ENCODE data around the gene MT1A.
"Not testable (repeated sequence)": the region's sequence is repeated elsewhere in the genome, so short reads cannot be mapped to it uniquely, and the experiment has no call there.

MT1A gene

DNA sequence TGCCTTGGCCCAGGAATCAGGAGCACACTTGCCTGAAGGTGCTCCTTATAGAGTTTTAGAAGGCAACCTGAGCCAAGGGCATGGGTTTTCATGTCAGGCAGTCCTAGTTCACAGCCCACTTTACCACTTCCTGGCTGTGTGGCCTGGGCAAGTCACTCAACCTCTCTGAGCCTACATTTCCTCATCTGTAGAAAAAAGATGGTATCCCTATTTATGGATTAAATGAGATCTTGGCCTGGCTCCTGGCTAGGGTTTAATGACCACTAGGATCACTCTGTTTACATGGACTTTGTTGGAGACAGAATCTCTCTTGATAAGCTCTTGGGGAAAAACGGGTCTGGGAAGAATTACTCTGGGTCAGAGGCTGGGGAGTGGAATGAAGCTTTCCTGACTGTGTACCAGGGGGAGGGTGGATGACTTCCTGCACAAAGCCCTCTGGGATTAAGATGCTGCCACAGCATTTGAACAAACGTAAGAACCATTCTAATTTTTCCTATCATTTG, 27.8 kb upstream of the MT1A start:
- no peak for DNase-seq (ENCODE audit: low read depth)

- DNase-seq (ENCODE audit: low read depth) = no peak
Observed at GRCh38 chr16:56611281-56611833, 27.1 kb upstream of the MT1A start.

DNA sequence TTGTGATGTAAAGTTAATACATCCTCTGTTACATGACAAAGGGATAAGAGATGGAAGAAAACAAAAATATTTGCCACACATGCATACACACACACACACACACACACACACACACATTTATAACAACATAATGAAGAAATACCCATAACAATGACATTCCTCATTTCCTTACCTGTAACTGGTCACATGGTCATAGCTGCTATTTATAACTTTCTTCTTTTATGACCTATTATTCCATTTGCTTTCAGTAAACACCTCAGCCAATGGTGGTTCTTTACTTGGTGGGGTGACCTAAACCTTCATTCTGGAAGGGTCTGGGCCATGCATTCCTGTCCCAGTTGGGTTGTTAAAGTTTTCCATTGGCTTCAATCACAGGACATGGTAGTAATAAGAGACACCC, 24.8 kb upstream of the MT1A start:
- DNase-seq (ENCODE audit: low read depth) = no peak

GRCh38 chr16:56614549-56614991, 23.9 kb upstream of the MT1A start:
- no peak for DNase-seq (ENCODE audit: low read depth)

DNA sequence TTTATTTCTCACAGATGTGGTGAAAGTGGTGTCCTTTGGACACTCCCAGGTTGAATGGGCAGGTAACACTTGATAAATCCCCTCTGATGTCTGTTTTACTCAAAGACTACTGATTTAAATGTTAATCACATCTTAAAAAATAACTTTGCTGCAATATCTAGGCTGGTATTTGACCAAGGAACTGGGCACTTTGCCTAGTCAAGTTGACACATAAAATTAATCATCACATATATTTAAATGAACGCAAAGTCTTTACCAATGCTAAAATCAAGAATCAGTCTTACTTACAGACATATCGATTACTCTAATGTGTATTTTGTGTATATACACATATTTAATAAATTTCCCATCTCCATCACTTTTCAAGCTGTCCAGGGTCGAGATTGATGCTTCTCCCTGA, 23.1 kb upstream of the MT1A start:
- DNase-seq (ENCODE audit: low read depth) = no peak

DNA sequence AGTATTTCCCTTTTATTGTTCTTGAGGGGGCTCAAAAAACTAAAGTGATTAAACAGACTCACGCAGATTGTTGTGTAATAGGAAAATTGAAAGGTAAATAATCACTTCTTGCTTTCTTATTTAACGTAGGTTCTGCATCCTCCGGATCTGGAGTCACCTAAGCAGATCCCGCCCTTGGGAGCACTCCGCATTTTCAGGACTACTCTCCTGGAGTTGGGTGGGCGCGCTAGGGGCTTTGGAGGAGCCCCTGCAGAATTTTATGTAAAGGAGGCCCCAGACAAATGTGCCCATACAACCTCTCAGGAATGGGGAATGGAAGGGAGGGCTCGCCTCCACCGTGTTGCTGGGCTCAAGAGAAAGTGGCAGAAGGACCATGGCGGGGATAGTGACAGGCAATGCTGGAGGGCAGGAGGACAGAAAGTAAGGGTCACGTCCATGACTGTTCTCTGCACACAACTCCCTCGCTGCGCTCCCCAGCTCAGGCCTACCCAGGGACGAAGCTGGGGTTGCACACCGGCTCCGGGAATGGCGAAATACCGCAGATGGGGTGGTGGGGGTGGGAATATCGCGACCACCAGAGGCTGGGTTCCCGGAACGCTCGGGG, 21.8 kb upstream of the MT1A start:
- DNase-seq (ENCODE audit: low read depth) = no peak

DNA sequence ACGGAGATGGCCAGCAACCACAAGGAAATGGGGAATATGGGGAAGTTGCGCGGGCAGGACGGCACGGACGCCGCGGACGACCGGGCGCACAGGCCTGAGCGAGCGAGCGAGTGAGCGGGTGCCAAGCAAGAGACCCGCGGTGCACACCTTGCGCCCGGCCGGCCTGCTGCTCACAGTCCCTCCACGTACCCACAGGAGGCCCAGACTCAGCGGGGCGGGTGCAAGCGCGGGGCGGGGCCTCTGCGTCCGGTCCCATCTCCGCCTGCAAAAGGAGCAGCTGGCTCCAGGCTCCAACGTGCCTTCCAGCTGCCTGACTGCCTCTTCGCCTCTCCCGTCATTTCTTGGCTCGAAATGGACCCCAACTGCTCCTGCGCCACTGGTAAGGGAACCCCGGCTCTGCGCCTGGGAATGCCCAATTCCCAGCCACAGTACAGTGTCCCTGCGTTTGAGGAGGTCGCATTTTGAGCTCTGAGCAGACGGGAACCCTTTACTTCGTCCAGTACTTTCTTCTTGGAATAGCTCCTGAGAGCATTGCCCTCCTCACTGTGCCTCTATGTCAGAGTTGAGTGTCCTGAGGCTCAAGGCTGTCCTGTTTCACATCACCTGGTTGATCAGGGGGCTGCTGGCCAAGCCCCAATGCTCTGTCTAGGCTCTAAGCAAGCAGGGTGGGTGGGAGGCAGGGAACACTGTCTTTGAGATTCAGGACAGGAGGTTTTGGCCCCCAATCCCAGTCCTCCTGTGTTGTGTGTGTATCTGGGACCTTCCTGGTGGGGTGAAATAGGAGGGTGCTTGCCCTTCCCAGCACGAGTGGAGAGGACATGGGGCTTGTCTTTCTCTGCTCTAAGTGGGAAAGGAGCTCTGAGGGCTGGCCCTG, 21.0 kb upstream of the MT1A start:
- DNase-seq (ENCODE audit: low read depth) = no peak

DNA sequence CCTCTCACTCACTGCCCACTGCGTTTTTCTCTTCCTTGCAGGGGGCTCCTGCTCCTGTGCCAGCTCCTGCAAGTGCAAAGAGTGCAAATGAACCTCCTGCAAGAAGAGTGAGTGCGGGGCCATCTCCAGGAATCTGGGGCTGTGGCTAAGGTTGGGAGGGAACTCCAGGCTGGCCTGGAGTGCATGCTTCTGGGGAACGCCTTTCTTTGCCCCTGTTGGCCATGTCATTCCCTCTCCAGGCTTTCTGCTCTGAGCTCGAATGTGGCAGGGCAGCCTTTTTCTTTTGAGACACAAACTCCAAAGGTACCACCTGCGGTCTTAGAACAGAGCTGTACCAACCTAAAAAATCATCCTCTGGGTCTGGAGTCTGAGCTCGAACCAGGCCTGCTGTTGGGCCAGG, 20.3 kb upstream of the MT1A start:
- DNase-seq (ENCODE audit: low read depth) = no peak

- DNase-seq (ENCODE audit: low read depth) = no peak
Observed at GRCh38 chr16:56620339-56620897, 18.0 kb upstream of the MT1A start.

DNA sequence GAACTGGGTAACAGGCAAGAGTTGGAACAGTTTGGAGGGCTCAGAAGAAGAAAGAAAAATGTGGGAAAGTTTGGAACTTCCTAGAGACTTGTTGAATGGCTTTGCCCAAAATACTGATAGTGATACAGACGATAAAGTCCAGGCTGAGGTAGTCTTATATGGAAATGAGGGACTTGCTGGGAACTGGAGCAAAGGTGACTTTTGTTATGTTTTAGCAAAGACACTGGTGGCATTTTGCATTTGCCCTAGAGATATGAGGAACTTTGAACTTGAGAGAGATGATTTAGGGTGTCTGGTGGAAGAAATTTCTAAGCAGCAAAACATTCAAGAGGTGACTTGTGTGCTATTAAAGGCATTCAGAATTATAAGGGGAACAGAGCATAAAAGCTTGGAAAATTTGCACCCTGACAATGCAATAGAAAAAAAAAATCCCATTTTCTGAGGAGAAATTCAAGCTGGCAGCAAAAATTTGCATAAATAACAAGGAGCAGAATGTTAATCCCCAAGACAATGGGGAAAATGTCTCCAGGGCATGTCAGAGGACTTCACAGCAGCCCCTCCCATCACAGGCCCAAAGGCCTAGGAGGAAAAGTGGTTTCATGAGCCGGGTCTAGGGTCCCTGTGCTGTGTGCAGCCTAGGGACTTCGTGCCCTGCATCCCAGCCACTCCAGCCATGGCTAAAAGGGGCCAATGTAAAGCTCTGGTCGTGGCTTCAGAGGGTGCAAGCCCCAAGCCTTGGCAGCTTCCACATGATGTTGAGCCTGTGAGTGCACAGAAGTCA, 16.6 kb upstream of the MT1A start:
- DNase-seq (ENCODE audit: low read depth) = not testable (repeated sequence)

GRCh38 chr16:56623184-56623583, 15.3 kb upstream of the MT1A start:
- not testable (repeated sequence) for DNase-seq (ENCODE audit: low read depth)

GRCh38 chr16:56623637-56624036, 14.8 kb upstream of the MT1A start:
- no peak for DNase-seq (ENCODE audit: low read depth)

GRCh38 chr16:56625140-56625942, 13.1 kb upstream of the MT1A start, which contains the start of gene MT1E:
MT1E (plus strand) TSS chr16:56625781; CDS start chr16:56625852, 71 bp downstream.
- no peak for DNase-seq (ENCODE audit: low read depth)

GRCh38 chr16:56625943-56626654, 12.4 kb upstream of the MT1A start:
- DNase-seq (ENCODE audit: low read depth) = no peak

- DNase-seq (ENCODE audit: low read depth) = no peak
Observed at GRCh38 chr16:56626685-56627084, 11.8 kb upstream of the MT1A start.

GRCh38 chr16:56628486-56629350, 9.7 kb upstream of the MT1A start:
- no peak for DNase-seq (ENCODE audit: low read depth)

- no peak for DNase-seq (ENCODE audit: low read depth)
Observed at GRCh38 chr16:56629531-56629930, 8.9 kb upstream of the MT1A start.

- DNase-seq (ENCODE audit: low read depth) = no peak
Observed at GRCh38 chr16:56630134-56630533, 8.3 kb upstream of the MT1A start.

GRCh38 chr16:56631197-56631596, 7.3 kb upstream of the MT1A start:
- DNase-seq (ENCODE audit: low read depth) = no peak

DNA sequence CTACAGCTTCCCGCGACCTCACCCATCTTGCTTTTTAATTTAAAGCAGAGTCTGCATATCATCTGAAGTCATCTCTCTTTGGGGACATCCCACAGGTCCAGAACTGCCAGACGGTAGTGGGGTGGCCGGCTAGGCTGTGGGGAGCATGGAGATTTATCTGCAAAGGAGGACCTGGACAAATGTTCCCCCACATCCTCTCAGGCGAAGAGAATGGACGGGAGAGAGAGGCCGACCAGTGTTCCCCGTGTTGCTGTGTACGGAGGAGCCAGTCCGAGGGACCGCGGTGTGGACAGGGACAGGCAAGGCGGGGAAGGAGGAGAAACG, 6.7 kb upstream of the MT1A start:
- no peak for DNase-seq (ENCODE audit: low read depth)
